Measurements from ENCODE around the gene FBXL7.

Gene FBXL7

GRCh38 chr5:15692706-15693381 is 192.9 kb downstream of the FBXL7 start:
- no peak for TF ChIP-seq CTCF (IDR thresholded peaks at IDR 0.05; ENCODE audit: low read depth, low read length, missing control alignments)
- no peak for DNase-seq (ENCODE audit: extremely low read depth, low read depth)
- no peak overlapping the region for H3K4me3 ChIP-seq (replicated peaks; ENCODE audit: low read depth, low read length)

GRCh38 chr5:15693382-15693728 is 193.4 kb downstream of the FBXL7 start:
- no peak for TF ChIP-seq CTCF (IDR thresholded peaks at IDR 0.05; ENCODE audit: low read depth, low read length, missing control alignments)
- H3K4me3 ChIP-seq (replicated peaks; ENCODE audit: low read depth, low read length), result no peak overlapping the region
- DNase-seq (ENCODE audit: extremely low read depth, low read depth), result no peak

- TF ChIP-seq CTCF (IDR thresholded peaks at IDR 0.05; ENCODE audit: low read depth, low read length, missing control alignments), result no peak
- no peak for DNase-seq (ENCODE audit: extremely low read depth, low read depth)
- H3K4me3 ChIP-seq (replicated peaks; ENCODE audit: low read depth, low read length), result no peak overlapping the region
Measured at GRCh38 chr5:15693933-15694332, 194.0 kb downstream of the FBXL7 start.

GRCh38 chr5:15694696-15695214 is 194.8 kb downstream of the FBXL7 start:
- H3K4me3 ChIP-seq (replicated peaks; ENCODE audit: low read depth, low read length), result no peak overlapping the region; the same call in 1 of the 2 replicates
- no peak for TF ChIP-seq CTCF (IDR thresholded peaks at IDR 0.05; ENCODE audit: low read depth, low read length, missing control alignments)
- DNase-seq (ENCODE audit: extremely low read depth, low read depth), result no peak

GRCh38 chr5:15695215-15695731 is 195.3 kb downstream of the FBXL7 start:
- H3K4me3 ChIP-seq (replicated peaks; ENCODE audit: low read depth, low read length), result no peak overlapping the region; the same call in 1 of the 2 replicates
- no peak for TF ChIP-seq CTCF (IDR thresholded peaks at IDR 0.05; ENCODE audit: low read depth, low read length, missing control alignments)
- DNase-seq (ENCODE audit: extremely low read depth, low read depth), result no peak

- no peak overlapping the region for H3K4me3 ChIP-seq (replicated peaks; ENCODE audit: low read depth, low read length)
- no peak for DNase-seq (ENCODE audit: extremely low read depth, low read depth)
- no peak for TF ChIP-seq CTCF (IDR thresholded peaks at IDR 0.05; ENCODE audit: low read depth, low read length, missing control alignments)
Measured at GRCh38 chr5:15700373-15700772, 200.4 kb downstream of the FBXL7 start.
